Measurements from ENCODE around the gene STRA8.

DNA sequence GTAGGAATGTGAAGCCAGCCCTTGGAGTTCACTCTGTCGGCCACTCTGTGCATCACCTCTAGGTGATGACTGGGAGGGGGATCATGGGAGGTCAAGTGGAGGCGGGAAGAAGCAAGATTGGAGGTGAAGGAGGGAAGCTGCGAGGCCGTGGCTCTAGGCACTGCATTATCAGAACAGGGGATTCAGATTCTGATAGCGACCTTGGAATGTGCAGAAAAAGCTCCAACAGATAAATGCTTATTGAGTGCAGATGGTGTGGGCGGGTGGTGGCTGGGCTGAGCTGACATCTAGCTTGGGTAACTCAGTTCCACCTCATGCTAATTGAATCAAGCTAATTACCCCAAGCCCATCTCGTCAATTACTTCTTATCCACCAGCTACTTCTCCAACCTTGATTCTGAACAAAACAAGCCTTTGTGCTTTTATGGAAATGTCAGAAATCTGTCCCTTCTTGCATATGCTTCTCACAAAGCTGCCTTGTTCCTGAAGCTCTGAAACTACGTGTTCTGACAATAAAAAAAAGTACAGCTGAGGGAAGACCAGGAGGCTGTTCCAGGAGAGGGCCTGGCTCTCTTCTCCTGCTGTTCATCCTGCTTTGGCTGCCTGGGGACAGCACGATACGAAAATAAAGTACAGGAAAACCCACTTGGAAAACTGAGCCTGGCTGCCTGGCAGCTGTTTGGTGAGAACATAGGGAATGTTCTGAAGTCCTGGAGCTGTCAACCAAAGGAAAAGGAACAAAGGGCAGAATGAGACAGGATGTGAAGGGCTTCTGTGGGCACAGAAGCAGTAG, 27.5 kb downstream of the STRA8 start:
- TF ChIP-seq POLR2A (IDR thresholded peaks at IDR 0.05): no peak
- TF ChIP-seq, protein P1, sequence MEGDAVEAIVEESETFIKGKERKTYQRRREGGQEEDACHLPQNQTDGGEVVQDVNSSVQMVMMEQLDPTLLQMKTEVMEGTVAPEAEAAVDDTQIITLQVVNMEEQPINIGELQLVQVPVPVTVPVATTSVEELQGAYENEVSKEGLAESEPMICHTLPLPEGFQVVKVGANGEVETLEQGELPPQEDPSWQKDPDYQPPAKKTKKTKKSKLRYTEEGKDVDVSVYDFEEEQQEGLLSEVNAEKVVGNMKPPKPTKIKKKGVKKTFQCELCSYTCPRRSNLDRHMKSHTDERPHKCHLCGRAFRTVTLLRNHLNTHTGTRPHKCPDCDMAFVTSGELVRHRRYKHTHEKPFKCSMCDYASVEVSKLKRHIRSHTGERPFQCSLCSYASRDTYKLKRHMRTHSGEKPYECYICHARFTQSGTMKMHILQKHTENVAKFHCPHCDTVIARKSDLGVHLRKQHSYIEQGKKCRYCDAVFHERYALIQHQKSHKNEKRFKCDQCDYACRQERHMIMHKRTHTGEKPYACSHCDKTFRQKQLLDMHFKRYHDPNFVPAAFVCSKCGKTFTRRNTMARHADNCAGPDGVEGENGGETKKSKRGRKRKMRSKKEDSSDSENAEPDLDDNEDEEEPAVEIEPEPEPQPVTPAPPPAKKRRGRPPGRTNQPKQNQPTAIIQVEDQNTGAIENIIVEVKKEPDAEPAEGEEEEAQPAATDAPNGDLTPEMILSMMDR (IDR thresholded peaks at IDR 0.05): no peak
